Mucosa of stomach (tissue), 1 donor: ENCODE data around the gene TRAM2.

Source experiments
- H3K27me3 ChIP-seq: one replicate; pipeline ENCODE4 v1.7.0; 2013; ENCODE audit warnings: mild to moderate bottlenecking, low read length; ENCODE audit not compliant: control insufficient read depth, insufficient read depth
- H3K36me3 ChIP-seq: one replicate; pipeline ENCODE4 v1.7.0; 2013; ENCODE audit warnings: low read length; ENCODE audit not compliant: control insufficient read depth, insufficient read depth
- H3K4me1 ChIP-seq: one replicate; pipeline ENCODE4 v1.7.0; 2013; ENCODE audit warnings: mild to moderate bottlenecking, low read length; ENCODE audit not compliant: control insufficient read depth, insufficient read depth
- H3K4me3 ChIP-seq: one replicate; pipeline ENCODE4 v1.7.0; 2013; ENCODE audit warnings: low read length
- H3K9ac ChIP-seq: one replicate; pipeline ENCODE4 v1.7.0; 2013; ENCODE audit warnings: mild to moderate bottlenecking, low read length, moderate library complexity
- H3K9me3 ChIP-seq: one replicate; pipeline ENCODE4 v1.7.0; 2013; ENCODE audit warnings: mild to moderate bottlenecking, low read length, moderate library complexity; ENCODE audit not compliant: control insufficient read depth
- donor health status: Pancreatic carcinoma.

TRAM2 gene

DNA sequence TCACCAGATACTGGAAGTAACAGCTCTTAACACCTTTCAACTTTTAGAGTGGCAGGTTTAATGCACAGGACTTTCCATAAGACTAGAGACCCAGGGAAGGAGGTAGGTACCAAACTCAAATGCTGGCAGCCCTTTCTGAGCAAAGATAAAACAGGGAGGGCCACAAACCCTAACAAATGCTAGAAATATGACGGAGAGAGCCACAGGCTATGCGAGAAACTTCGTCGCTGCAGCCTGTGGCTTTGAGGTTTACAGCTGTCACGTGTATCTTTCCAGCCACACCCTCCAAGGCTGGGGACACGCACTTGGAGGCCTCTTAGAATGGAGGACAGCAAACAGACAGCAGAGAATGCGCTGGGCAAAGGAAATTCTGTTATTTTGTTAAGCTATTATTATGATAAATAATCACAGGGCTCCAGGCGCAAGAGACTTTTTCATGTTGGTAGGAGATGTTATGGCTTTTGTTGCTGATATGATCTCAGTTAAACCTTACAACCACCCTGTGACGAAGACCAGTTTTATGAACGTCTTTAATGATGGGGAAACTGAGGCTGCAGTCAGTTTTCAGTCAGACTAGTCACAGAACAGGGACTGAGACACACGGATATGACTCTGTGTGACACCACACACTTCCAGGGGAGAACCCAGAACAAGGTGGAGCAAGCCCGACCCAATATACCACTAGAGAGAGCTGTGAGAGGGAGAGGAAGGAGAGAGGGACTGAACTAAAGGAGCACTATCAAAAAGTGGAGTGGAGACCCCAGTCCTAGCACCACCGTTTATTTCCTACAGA lies 2.0 kb downstream of the TRAM2 start:
- no peaks in the 10 kb centered on the region for H3K27me3 ChIP-seq
- H3K9me3 ChIP-seq: no peaks in the 10 kb centered on the region
- no peaks in the 10 kb centered on the region for H3K36me3 ChIP-seq
- peaks cover 50% of the 10 kb centered on the region for H3K4me1 ChIP-seq
- no peak overlapping the region for H3K4me3 ChIP-seq
- peak overlapping the region; percentile 60 for H3K9ac ChIP-seq

DNA sequence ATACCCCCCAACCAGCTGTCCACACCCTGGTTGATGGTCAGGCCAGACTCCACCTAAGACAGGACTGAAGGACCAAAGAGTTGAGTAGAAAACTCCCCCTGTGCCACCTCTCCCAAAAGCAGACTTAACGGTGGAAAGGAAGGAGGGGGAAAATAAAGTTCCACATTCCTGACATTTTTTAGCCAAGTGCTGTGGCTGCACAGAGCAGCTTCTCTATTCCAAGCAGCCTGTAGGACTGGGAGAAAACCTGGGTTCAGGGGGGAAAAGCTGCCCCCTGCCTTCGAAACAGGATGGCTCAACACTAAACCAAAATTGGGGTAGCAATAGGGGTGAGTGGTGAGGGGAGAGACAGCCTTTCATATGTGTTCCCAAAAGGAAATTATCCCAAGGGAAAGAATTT lies 3.6 kb downstream of the TRAM2 start:
- H3K36me3 ChIP-seq: no peaks in the 10 kb centered on the region
- H3K4me1 ChIP-seq: peaks cover 54% of the 10 kb centered on the region
- H3K27me3 ChIP-seq: no peaks in the 10 kb centered on the region
- no peak overlapping the region for H3K4me3 ChIP-seq
- H3K9ac ChIP-seq: no peak overlapping the region
- no peaks in the 10 kb centered on the region for H3K9me3 ChIP-seq

DNA sequence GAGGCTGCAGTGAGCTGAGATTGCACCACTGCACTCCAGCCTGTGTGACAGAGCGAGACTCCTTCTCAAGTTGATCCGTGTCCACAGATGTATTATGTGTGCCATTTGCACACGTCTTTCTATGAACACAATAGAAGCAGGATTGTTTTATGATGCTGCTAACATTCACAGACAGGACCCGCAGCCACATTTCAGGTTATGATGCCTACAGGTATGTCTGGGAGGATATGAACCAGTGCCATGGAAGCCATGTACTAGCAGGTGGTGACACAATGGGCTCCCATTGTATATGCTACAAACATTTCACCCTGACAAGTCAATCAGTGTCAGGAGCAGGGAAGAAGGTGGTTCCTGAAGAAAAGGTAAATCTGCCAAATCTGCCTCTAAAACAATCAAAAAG lies 4.3 kb downstream of the TRAM2 start:
- Histone ChIP-seq H3K9ac (no peak overlapping the region), H3K4me1 (peaks cover 48% of the 10 kb centered on the region), H3K27me3 (no peaks in the 10 kb centered on the region), H3K36me3 (no peaks in the 10 kb centered on the region), H3K4me3 (no peak overlapping the region), H3K9me3 (no peaks in the 10 kb centered on the region)

DNA sequence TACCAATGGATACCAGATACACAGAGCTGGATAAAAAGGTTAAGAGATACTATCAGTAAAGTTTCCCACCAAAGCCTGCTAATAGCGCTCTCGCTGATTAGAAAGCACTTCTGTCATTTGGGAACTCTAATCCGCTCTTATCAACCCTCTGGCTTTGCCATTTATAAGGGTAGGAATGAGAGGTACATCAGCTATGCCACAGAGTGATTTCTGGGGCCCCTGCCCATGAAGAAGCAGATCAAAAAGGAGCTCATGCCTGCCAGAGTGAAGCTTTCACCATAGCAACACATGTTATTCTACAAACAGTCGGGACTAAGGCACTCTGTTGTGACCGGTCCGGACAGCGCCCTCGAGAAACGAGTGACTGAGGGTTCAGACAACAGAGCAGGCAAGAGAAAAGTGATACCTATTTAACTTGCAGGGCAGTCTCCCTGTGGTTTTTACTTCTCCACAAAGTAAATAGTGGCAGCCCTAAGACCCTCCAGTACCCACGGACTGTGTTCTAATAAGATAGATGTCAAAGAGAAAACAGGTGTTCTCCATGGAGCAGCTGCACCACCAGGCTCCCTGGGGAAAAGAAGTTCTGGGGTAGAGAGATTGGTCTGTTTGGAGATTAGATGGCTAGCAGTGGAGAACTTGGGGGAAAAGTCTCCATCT lies 5.6 kb downstream of the TRAM2 start:
- H3K4me1 ChIP-seq: peaks cover 51% of the 10 kb centered on the region
- H3K9me3 ChIP-seq: no peaks in the 10 kb centered on the region
- no peak overlapping the region for H3K9ac ChIP-seq
- no peaks in the 10 kb centered on the region for H3K27me3 ChIP-seq
- H3K36me3 ChIP-seq: no peaks in the 10 kb centered on the region
- H3K4me3 ChIP-seq: no peak overlapping the region

DNA sequence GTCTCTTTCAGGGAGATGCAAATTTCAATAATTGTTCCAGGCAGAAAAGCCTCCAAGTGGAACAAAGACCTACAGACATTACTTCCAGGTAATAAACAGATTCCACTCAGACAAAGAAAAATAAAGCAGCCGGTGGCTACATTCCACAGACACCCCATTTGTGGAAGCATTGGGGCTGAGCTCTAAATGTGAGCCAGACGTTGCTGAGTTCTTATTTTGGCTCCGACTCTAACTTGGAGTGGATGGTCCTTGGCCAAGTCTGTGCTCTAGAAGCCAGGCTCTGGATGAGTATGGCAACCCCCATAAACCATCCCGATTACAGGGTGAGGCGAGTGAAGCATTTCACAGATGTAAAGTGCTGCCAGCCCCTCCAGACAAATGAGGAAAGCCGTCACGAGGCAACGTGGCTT lies 6.6 kb downstream of the TRAM2 start:
- Histone ChIP-seq H3K9ac (no peak overlapping the region), H3K4me1 (peaks cover 41% of the 10 kb centered on the region), H3K4me3 (no peak overlapping the region), H3K27me3 (no peaks in the 10 kb centered on the region), H3K36me3 (no peaks in the 10 kb centered on the region), H3K9me3 (no peaks in the 10 kb centered on the region)

DNA sequence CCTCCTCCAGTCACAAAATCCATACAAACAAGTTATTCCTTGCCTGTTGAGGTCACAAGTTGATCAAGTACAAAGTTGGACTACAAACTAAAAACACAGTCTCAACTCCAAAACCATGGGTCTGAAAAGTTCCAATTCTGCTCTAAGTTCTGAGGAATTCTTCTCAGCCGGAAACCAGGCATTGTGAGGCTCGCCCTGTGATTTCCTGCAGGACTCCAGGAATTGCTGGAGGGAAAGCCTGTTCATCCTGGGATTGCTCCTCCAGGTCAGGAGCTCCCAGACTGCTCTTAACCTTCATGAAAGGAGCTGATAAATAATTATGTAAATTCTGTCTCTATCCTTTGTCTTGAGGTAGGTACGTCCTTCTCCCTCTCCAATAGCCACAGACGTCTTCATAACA lies 8.5 kb downstream of the TRAM2 start:
- Histone ChIP-seq H3K4me3 (no peak overlapping the region), H3K9me3 (no peaks in the 10 kb centered on the region), H3K9ac (no peak overlapping the region), H3K27me3 (no peaks in the 10 kb centered on the region), H3K36me3 (no peaks in the 10 kb centered on the region), H3K4me1 (peaks cover 32% of the 10 kb centered on the region)

DNA sequence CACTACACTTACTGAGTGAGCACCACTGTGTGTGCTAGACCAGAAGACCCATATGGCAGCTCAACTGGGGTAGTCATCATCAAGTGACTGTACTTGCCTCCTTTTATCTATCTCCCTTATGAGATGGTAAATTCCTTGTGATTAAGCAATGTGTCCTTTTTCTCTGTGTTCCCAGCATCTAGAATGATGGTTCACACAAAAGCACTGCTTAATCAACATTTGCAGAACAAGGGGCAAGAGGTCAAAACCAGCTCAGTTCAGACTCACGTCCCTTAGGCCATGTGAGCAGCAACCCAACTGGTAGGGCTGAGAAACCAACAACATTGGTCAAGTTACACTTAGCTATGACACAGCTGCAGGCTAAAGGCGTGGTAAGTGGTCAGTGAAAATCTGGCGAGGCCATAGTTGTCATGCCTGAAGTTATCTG lies 10.0 kb downstream of the TRAM2 start:
- no peaks in the 10 kb centered on the region for H3K9me3 ChIP-seq
- H3K4me1 ChIP-seq: peaks cover 33% of the 10 kb centered on the region
- no peaks in the 10 kb centered on the region for H3K36me3 ChIP-seq
- H3K4me3 ChIP-seq: no peak overlapping the region
- no peak overlapping the region for H3K9ac ChIP-seq
- no peaks in the 10 kb centered on the region for H3K27me3 ChIP-seq

DNA sequence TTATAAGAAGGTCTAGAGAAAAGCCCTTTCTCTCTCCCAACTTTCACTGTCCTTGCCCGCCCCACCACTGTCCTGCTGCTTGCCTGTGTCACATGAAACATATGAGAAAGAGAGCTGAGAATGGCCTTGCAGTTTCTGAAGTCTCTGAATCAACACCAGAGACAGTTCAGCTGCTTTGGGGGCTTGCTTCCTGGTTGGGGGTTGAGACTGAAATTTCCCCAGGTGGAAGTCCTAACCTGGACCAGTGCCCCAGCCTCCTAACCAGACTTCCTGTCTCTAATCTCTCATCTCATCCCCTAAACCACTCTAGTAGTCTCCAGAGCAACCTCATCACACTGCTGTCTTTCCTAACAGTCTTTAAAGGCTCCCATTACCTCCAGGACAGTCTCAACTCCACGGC lies 10.7 kb downstream of the TRAM2 start:
- no peaks in the 10 kb centered on the region for H3K27me3 ChIP-seq
- H3K4me1 ChIP-seq: peaks cover 33% of the 10 kb centered on the region
- no peaks in the 10 kb centered on the region for H3K36me3 ChIP-seq
- H3K4me3 ChIP-seq: no peak overlapping the region
- no peaks in the 10 kb centered on the region for H3K9me3 ChIP-seq
- no peak overlapping the region for H3K9ac ChIP-seq

DNA sequence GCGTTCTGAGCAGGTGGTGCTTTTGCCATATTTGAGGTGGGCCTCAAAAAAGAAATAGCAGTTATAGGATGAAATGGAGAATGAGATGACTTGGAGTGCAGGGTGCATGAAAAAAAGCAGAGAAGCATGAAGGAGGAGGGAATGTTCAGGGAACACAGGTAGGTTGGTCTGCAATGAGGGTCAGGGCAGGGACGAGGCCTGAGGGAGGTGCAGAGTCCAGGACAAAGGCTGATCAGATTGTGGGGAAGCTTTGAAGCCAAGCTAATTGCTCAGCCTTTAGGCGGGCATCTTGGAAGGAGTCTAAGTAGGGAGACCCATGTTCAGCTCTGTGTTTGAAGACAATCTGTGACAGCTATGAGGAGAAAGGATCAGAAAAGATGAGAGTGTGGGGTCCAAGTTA lies 12.0 kb downstream of the TRAM2 start:
- H3K9ac ChIP-seq: no peak overlapping the region
- no peak overlapping the region for H3K4me3 ChIP-seq
- no peaks in the 10 kb centered on the region for H3K36me3 ChIP-seq
- H3K4me1 ChIP-seq: peaks cover 34% of the 10 kb centered on the region
- H3K9me3 ChIP-seq: no peaks in the 10 kb centered on the region
- H3K27me3 ChIP-seq: no peaks in the 10 kb centered on the region

DNA sequence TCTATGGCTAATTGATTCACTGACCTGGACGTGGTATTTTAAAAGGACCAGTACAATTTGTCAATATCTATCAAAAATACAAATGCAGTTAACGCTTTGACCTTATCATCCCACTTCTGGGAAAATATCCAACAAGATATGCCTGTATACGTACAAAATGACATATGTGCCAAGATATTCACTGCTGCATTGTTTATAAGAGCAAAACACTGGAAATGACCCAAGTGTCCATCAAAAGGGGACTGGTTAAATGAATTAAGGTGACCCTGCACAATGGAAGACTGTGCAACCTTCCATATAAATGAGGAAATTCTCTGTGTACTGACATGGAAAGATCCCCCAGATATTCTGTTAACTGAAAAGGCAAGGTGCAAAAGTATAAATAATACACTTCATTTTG lies 13.9 kb downstream of the TRAM2 start:
- Histone ChIP-seq H3K4me3 (no peak overlapping the region), H3K27me3 (no peaks in the 10 kb centered on the region), H3K9me3 (no peaks in the 10 kb centered on the region), H3K9ac (no peak overlapping the region), H3K4me1 (peaks cover 30% of the 10 kb centered on the region), H3K36me3 (no peaks in the 10 kb centered on the region)

DNA sequence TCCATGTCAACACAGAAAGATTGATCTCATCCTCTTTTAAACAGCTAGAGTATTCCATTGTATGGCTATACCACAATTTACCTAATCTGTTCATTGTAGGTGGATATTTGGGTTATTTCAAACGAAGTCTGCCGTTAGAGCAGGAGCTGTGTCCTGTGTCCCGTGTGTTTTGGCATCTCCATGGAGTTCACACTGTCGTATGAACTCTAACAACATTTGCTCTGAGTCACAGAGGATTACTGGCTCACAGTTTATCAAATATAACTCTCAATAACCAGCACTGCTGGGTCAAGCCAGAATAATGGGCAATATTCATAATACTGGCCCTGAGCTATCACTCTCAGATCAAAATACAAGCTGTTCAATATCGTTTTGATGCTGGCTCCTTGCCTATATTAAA lies 16.4 kb downstream of the TRAM2 start:
- Histone ChIP-seq H3K4me1 (peaks cover 25% of the 10 kb centered on the region), H3K9ac (no peak overlapping the region), H3K27me3 (no peaks in the 10 kb centered on the region), H3K9me3 (no peaks in the 10 kb centered on the region), H3K36me3 (no peaks in the 10 kb centered on the region), H3K4me3 (no peak overlapping the region)

DNA sequence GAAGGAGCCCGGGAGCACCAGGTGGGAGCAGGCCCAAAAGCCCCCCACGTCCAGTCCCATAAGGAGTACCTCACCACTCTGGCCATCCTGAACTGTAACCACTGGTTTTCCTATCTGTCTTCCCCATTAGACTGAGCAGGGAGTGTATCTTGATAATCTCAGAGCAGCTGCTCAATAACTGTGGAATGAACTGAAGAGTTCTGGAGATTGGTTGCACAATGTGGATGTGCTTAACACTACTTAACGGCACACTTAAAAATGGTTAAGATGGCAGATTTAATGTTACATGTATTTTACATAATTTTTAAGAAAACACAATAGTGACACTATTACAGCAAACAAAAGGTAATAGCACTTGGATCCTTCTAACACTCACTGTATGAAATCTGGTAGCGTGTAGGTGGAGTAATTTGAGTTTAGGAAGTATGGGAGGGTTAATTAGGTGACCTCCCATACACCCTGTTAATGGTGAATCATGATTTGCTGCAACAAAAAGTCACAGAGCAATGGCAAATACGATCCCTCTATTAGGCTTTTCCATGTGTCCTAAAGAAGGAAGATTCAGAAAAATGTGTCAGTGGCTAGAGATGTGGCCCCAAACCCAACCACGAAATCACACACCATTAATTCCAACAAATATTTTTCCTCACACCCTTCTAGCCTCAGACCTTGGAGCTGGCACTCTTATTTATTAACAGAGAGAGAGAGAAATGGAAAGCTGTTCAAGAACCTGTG lies 18.4 kb downstream of the TRAM2 start:
- H3K36me3 ChIP-seq: no peaks in the 10 kb centered on the region
- H3K4me3 ChIP-seq: no peak overlapping the region
- H3K9me3 ChIP-seq: no peaks in the 10 kb centered on the region
- H3K27me3 ChIP-seq: no peaks in the 10 kb centered on the region
- H3K9ac ChIP-seq: no peak overlapping the region
- peaks cover 22% of the 10 kb centered on the region for H3K4me1 ChIP-seq
